ENCODE results near the gene TMEM192. TPM values are rescaled to one million over a fixed set of nuclear protein-coding genes. Genes with fewer than 3 reads are reported as not detected.
A peak's percentile ranks its signal among the peaks of the same experiment; 100 is the strongest.

The TMEM192 gene
- total and polyA plus RNA-seq, 2 of the 13 experiments (the other 11 are each of a cell fraction or from before 2014, with no cell fraction given), result 19.8 to 19.9 TPM

DNA sequence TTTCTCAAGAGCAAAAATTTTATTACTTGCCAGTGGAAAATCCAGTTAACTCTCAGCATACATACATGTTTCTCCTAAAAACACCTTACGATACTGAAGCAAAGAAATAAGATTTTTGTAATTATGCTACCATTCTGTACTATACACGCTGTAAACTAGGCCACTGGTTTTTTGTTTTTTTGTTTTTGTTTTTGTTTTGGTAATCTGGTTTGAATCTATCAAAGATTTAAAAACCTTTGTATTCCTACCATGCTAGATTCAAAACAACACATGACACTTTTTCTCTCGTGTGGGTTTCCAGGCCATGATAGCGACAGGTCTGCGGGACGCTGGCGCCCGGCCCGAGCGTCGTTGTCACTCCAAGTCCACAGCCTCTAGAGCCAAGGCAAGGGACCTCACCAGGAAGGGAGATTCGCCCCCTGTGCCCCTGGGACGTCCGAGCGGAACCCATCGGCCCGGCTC, 723 bp downstream of the TMEM192 start (continued):
- TF ChIP-seq, protein P1, sequence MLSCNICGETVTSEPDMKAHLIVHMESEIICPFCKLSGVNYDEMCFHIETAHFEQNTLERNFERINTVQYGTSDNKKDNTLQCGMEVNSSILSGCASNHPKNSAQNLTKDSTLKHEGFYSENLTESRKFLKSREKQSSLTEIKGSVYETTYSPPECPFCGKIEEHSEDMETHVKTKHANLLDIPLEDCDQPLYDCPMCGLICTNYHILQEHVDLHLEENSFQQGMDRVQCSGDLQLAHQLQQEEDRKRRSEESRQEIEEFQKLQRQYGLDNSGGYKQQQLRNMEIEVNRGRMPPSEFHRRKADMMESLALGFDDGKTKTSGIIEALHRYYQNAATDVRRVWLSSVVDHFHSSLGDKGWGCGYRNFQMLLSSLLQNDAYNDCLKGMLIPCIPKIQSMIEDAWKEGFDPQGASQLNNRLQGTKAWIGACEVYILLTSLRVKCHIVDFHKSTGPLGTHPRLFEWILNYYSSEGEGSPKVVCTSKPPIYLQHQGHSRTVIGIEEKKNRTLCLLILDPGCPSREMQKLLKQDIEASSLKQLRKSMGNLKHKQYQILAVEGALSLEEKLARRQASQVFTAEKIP (CRISPR knock-in tag; IDR thresholded peaks at IDR 0.05; ENCODE audit: borderline replicate concordance), result no peak
- no peak for TF ChIP-seq ZNF572 (CRISPR knock-in tag; IDR thresholded peaks at IDR 0.05)
- no peak for TF ChIP-seq HOXD1 (CRISPR knock-in tag; IDR thresholded peaks at IDR 0.05)
- 0 out of 2 replicates have a peak, but pooled peaks have one; percentile 57 for TF ChIP-seq AKAP8 (CRISPR knock-in tag; IDR thresholded peaks at IDR 0.05)
- no peak for TF ChIP-seq SNAPC2 (CRISPR knock-in tag; IDR thresholded peaks at IDR 0.05)
- TF ChIP-seq MAFG (CRISPR knock-in tag; IDR thresholded peaks at IDR 0.05), result no peak
- no peak for TF ChIP-seq MYC (CRISPR knock-in tag; IDR thresholded peaks at IDR 0.05; ENCODE audit: borderline replicate concordance)
- TF ChIP-seq ZNF20 (CRISPR knock-in tag; IDR thresholded peaks at IDR 0.05), result no peak
- TF ChIP-seq, protein P2, sequence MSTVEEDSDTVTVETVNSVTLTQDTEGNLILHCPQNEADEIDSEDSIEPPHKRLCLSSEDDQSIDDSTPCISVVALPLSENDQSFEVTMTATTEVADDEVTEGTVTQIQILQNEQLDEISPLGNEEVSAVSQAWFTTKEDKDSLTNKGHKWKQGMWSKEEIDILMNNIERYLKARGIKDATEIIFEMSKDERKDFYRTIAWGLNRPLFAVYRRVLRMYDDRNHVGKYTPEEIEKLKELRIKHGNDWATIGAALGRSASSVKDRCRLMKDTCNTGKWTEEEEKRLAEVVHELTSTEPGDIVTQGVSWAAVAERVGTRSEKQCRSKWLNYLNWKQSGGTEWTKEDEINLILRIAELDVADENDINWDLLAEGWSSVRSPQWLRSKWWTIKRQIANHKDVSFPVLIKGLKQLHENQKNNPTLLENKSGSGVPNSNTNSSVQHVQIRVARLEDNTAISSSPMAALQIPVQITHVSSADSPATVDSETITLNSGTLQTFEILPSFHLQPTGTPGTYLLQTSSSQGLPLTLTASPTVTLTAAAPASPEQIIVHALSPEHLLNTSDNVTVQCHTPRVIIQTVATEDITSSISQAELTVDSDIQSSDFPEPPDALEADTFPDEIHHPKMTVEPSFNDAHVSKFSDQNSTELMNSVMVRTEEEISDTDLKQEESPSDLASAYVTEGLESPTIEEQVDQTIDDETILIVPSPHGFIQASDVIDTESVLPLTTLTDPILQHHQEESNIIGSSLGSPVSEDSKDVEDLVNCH (CRISPR knock-in tag; IDR thresholded peaks at IDR 0.05), result no peak
- TF ChIP-seq ZNF263 (CRISPR knock-in tag; IDR thresholded peaks at IDR 0.05), result no peak
- TF ChIP-seq MYPOP (CRISPR knock-in tag; IDR thresholded peaks at IDR 0.05), result no peak
- TF ChIP-seq STAT6 (CRISPR knock-in tag; IDR thresholded peaks at IDR 0.05; ENCODE audit: borderline replicate concordance), result no peak
- TF ChIP-seq DDIT3 (CRISPR knock-in tag; IDR thresholded peaks at IDR 0.05), result no peak
- TF ChIP-seq, protein P3, sequence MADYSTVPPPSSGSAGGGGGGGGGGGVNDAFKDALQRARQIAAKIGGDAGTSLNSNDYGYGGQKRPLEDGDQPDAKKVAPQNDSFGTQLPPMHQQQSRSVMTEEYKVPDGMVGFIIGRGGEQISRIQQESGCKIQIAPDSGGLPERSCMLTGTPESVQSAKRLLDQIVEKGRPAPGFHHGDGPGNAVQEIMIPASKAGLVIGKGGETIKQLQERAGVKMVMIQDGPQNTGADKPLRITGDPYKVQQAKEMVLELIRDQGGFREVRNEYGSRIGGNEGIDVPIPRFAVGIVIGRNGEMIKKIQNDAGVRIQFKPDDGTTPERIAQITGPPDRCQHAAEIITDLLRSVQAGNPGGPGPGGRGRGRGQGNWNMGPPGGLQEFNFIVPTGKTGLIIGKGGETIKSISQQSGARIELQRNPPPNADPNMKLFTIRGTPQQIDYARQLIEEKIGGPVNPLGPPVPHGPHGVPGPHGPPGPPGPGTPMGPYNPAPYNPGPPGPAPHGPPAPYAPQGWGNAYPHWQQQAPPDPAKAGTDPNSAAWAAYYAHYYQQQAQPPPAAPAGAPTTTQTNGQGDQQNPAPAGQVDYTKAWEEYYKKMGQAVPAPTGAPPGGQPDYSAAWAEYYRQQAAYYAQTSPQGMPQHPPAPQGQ (CRISPR knock-in tag; IDR thresholded peaks at IDR 0.05; ENCODE audit: borderline replicate concordance), result no peak
- TF ChIP-seq, protein P4, sequence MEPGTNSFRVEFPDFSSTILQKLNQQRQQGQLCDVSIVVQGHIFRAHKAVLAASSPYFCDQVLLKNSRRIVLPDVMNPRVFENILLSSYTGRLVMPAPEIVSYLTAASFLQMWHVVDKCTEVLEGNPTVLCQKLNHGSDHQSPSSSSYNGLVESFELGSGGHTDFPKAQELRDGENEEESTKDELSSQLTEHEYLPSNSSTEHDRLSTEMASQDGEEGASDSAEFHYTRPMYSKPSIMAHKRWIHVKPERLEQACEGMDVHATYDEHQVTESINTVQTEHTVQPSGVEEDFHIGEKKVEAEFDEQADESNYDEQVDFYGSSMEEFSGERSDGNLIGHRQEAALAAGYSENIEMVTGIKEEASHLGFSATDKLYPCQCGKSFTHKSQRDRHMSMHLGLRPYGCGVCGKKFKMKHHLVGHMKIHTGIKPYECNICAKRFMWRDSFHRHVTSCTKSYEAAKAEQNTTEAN (CRISPR knock-in tag; conservative IDR thresholded peaks at IDR 0.05), result no peak
- TF ChIP-seq ATF2 (CRISPR knock-in tag; IDR thresholded peaks at IDR 0.05), result no peak

Data from HepG2 (cell line).